ENCODE results near the gene CACNA1S.

Gene CACNA1S

DNA sequence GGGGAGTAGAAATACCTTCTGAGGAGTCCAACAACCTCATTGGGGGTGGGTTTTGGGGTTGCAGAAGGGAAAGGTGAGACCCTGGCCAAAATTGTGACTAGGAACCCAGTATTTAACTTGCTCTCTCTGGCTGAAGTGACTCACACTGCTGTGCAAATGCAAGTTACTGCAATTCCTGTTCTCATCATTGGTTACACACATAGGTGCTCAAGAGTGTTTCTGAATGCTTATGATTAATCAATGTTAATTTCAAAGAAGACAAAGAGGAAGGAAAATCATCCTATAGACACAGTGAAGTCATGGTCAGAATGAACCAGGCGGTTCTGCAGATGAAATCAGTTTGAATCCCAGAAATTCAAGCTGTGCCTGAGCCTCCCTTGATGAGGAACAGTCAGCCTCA is 11.6 kb upstream of the CACNA1S start:
- no peak for TF ChIP-seq YY1 (IDR thresholded peaks at IDR 0.05; ENCODE audit: low read depth)
- TF ChIP-seq TCF12 (IDR thresholded peaks at IDR 0.05; ENCODE audit: low read depth): no peak
- TF ChIP-seq, protein P1, sequence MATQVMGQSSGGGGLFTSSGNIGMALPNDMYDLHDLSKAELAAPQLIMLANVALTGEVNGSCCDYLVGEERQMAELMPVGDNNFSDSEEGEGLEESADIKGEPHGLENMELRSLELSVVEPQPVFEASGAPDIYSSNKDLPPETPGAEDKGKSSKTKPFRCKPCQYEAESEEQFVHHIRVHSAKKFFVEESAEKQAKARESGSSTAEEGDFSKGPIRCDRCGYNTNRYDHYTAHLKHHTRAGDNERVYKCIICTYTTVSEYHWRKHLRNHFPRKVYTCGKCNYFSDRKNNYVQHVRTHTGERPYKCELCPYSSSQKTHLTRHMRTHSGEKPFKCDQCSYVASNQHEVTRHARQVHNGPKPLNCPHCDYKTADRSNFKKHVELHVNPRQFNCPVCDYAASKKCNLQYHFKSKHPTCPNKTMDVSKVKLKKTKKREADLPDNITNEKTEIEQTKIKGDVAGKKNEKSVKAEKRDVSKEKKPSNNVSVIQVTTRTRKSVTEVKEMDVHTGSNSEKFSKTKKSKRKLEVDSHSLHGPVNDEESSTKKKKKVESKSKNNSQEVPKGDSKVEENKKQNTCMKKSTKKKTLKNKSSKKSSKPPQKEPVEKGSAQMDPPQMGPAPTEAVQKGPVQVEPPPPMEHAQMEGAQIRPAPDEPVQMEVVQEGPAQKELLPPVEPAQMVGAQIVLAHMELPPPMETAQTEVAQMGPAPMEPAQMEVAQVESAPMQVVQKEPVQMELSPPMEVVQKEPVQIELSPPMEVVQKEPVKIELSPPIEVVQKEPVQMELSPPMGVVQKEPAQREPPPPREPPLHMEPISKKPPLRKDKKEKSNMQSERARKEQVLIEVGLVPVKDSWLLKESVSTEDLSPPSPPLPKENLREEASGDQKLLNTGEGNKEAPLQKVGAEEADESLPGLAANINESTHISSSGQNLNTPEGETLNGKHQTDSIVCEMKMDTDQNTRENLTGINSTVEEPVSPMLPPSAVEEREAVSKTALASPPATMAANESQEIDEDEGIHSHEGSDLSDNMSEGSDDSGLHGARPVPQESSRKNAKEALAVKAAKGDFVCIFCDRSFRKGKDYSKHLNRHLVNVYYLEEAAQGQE (IDR thresholded peaks at IDR 0.05; ENCODE audit: low read depth): no peak
- TF ChIP-seq TAF1 (IDR thresholded peaks at IDR 0.05; ENCODE audit: low read depth): no peak
- no peak for TF ChIP-seq FOXM1 (IDR thresholded peaks at IDR 0.05; ENCODE audit: borderline replicate concordance, low read depth)
- TF ChIP-seq, protein P2, sequence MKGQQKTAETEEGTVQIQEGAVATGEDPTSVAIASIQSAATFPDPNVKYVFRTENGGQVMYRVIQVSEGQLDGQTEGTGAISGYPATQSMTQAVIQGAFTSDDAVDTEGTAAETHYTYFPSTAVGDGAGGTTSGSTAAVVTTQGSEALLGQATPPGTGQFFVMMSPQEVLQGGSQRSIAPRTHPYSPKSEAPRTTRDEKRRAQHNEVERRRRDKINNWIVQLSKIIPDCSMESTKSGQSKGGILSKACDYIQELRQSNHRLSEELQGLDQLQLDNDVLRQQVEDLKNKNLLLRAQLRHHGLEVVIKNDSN (IDR thresholded peaks at IDR 0.05): no peak
- TF ChIP-seq TEAD4 (IDR thresholded peaks at IDR 0.05): no peak
- TF ChIP-seq ZBTB7A (IDR thresholded peaks at IDR 0.05; ENCODE audit: low read depth): no peak
- TF ChIP-seq NFIC (IDR thresholded peaks at IDR 0.05): no peak
- no peak for TF ChIP-seq CEBPB (IDR thresholded peaks at IDR 0.05)
- no peak for TF ChIP-seq RAD21 (IDR thresholded peaks at IDR 0.05; ENCODE audit: low read depth)
- TF ChIP-seq EGR1 (IDR thresholded peaks at IDR 0.05): no peak

DNA sequence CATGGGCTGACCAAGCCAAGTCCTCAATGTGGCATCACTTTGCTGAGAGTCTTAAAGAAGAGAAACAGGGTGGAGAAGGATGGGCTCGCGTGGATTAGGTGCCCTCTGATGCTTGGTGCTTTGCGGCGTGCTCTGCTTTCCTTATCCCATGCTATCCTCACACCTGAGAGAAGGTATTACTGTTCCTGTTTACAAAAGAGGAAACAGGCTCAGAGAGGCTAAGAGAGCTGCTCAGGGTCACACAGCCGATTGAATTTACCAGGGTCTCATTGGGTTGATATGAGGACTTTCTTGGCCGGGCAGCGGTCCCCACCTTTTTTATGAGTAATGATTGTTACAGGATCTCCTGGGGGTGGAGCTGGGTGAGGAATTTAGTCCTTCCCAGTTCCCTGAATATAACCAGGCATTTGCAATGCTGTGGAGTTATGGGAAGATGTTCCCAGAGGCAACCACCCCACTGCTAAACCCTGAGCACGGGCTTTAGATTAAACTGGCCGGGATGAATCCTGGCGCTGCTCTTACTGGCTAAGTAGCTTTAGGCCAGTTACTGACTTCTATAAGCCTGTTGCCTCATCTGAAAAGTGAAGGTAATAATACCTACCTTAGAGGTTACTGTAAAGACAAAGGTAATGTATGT is 10.2 kb upstream of the CACNA1S start:
- no peak for TF ChIP-seq CREB1 (IDR thresholded peaks at IDR 0.05; ENCODE audit: low read depth)
- TF ChIP-seq, protein P3, sequence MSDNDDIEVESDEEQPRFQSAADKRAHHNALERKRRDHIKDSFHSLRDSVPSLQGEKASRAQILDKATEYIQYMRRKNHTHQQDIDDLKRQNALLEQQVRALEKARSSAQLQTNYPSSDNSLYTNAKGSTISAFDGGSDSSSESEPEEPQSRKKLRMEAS (IDR thresholded peaks at IDR 0.05): no peak
- no peak for TF ChIP-seq NFIC (IDR thresholded peaks at IDR 0.05)
- TF ChIP-seq TEAD4 (IDR thresholded peaks at IDR 0.05): no peak
- no peak for TF ChIP-seq EGR1 (IDR thresholded peaks at IDR 0.05)
- no peak for TF ChIP-seq EP300 (IDR thresholded peaks at IDR 0.05; ENCODE audit: borderline replicate concordance)
- no peak for TF ChIP-seq TCF12 (IDR thresholded peaks at IDR 0.05; ENCODE audit: low read depth)
- TF ChIP-seq CEBPB (IDR thresholded peaks at IDR 0.05): no peak
- no peak for TF ChIP-seq TAF1 (IDR thresholded peaks at IDR 0.05; ENCODE audit: low read depth)
- TF ChIP-seq RAD21 (IDR thresholded peaks at IDR 0.05; ENCODE audit: low read depth): no peak
- TF ChIP-seq, protein P1 (IDR thresholded peaks at IDR 0.05; ENCODE audit: low read depth): no peak
- no peak for TF ChIP-seq ZBTB7A (IDR thresholded peaks at IDR 0.05; ENCODE audit: low read depth)
- TF ChIP-seq FOXM1 (IDR thresholded peaks at IDR 0.05; ENCODE audit: borderline replicate concordance, low read depth): no peak

DNA sequence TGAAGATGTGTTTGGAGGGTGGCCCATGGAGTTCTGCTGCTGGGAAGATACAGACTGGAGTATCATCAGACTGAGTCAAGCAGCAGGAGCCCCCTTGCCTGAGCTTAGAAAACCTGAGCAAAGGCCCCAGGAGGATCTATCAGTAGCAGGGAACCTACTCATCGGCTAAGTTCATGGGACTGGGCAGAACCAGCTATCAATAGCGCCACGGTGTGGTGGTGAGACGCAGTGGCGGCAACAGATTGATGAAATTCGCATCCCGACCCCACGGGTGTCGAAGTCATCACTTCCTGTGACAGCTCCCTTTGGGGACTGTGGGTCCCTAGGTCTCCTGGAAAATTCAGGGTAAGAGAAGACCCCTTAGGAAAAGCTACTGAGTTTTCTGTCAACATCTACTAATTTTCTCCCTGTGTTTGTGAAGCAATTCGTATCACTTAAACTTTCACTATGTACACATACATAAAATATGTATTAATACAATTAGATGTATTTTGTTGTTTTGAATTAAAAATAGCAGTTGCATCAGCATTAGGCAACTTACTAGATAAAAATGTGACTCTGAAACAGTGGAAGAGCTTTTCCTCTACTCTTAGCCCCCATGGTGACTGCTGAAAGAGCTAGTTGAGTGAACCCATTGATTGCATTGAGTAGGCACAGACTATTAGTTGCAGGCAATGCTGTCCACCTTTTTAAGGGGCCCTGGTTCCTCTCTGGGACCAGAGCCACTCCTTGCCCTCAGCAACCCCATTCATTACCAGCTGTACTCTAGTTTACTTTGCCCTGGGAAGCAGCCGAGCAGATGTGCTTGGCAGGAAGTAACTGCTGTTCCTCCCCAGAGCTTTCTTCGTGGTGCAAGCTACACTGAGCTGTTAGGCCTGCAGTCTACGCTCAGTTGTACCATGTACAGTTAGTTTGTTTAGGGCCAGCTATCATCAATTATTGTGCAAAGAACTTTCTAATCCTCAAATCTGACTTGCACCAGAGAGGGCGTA is 7.3 kb upstream of the CACNA1S start:
- TF ChIP-seq RAD21 (IDR thresholded peaks at IDR 0.05; ENCODE audit: low read depth): peak; percentile 73
- no peak for TF ChIP-seq NFIC (IDR thresholded peaks at IDR 0.05)
- TF ChIP-seq ZBTB7A (IDR thresholded peaks at IDR 0.05; ENCODE audit: low read depth): no peak

DNA sequence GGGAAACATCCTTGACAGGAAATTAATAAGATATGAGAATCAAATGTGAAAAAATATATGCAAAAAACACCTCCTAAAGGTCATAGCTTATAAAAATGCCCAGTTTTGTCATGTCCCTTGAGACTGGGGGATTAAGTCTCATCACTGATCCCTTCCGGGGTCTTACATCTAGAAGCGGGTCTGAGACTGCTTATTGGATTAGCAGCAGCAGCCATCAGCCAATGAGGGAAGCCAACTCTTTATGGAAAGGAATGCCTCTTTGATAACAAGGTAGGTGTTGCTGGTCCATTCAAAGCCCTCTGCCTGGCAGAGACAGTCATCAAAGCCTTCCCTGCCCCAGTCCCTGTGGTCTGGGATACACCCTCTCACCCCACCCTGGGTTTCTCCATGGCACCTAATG is 3.9 kb upstream of the CACNA1S start:
- TF ChIP-seq TAF1 (IDR thresholded peaks at IDR 0.05; ENCODE audit: low read depth) (no peak), TEAD4 (IDR thresholded peaks at IDR 0.05) (no peak), CEBPB (IDR thresholded peaks at IDR 0.05) (no peak), ZBTB7A (IDR thresholded peaks at IDR 0.05; ENCODE audit: low read depth) (no peak), NFIC (IDR thresholded peaks at IDR 0.05) (no peak), YY1 (IDR thresholded peaks at IDR 0.05; ENCODE audit: low read depth) (no peak), EGR1 (IDR thresholded peaks at IDR 0.05) (no peak), RAD21 (IDR thresholded peaks at IDR 0.05; ENCODE audit: low read depth) (no peak), TCF12 (IDR thresholded peaks at IDR 0.05; ENCODE audit: low read depth) (no peak), EP300 (IDR thresholded peaks at IDR 0.05; ENCODE audit: borderline replicate concordance) (no peak), CREB1 (IDR thresholded peaks at IDR 0.05; ENCODE audit: low read depth) (no peak), FOXM1 (IDR thresholded peaks at IDR 0.05; ENCODE audit: borderline replicate concordance, low read depth) (no peak)
- TF ChIP-seq, protein P3 (IDR thresholded peaks at IDR 0.05): no peak
- TF ChIP-seq, protein P2 (IDR thresholded peaks at IDR 0.05): no peak
- TF ChIP-seq, protein P1 (IDR thresholded peaks at IDR 0.05; ENCODE audit: low read depth): no peak
